ENCODE measurements around the gene G3BP2.
"Not testable (repeated sequence)": the region's sequence is repeated elsewhere in the genome, so short reads cannot be mapped to it uniquely, and the experiment has no call there.

Gene G3BP2

GRCh38 chr4:75673027-75673958 is at the start of gene G3BP2:
G3BP2 (minus strand) TSS chr4:75673411; CDS start chr4:75662025, 11,386 bp downstream.
- peak; percentile 98 for DNase-seq

- no peak for DNase-seq
Measured at GRCh38 chr4:75722417-75722816, 49.2 kb upstream of the G3BP2 start.

GRCh38 chr4:75718529-75718928 is 45.3 kb upstream of the G3BP2 start:
- no peak for DNase-seq

- no peak for DNase-seq
Measured at GRCh38 chr4:75717408-75717807, 44.2 kb upstream of the G3BP2 start.

- not testable (repeated sequence) for DNase-seq
Measured at GRCh38 chr4:75716054-75716453, 42.8 kb upstream of the G3BP2 start.

GRCh38 chr4:75715105-75715799 is 42.0 kb upstream of the G3BP2 start:
- DNase-seq, result no peak

GRCh38 chr4:75714704-75715103 is 41.5 kb upstream of the G3BP2 start:
- DNase-seq, result no peak

GRCh38 chr4:75714011-75714410 is 40.8 kb upstream of the G3BP2 start:
- no peak for DNase-seq

GRCh38 chr4:75710246-75710645 is 37.0 kb upstream of the G3BP2 start:
- no peak for DNase-seq

- peak; percentile 42 for DNase-seq
Measured at GRCh38 chr4:75708218-75708691, 35.0 kb upstream of the G3BP2 start.

- DNase-seq, result no peak
Measured at GRCh38 chr4:75705198-75705977, 32.2 kb upstream of the G3BP2 start.

- DNase-seq, result no peak
Measured at GRCh38 chr4:75702919-75703411, 29.8 kb upstream of the G3BP2 start.

GRCh38 chr4:75699299-75699698 is 26.1 kb upstream of the G3BP2 start:
- no peak for DNase-seq

GRCh38 chr4:75698963-75699228 is 25.7 kb upstream of the G3BP2 start:
- DNase-seq, result no peak

GRCh38 chr4:75698162-75698962 is 25.2 kb upstream of the G3BP2 start:
- DNase-seq, result no peak

- no peak for DNase-seq
Measured at GRCh38 chr4:75696581-75696980, 23.4 kb upstream of the G3BP2 start.

GRCh38 chr4:75696071-75696470 is 22.9 kb upstream of the G3BP2 start:
- DNase-seq, result no peak

GRCh38 chr4:75692066-75692465 is 18.9 kb upstream of the G3BP2 start:
- DNase-seq, result not testable (repeated sequence)

- DNase-seq, result not testable (repeated sequence)
Measured at GRCh38 chr4:75687125-75687524, 13.9 kb upstream of the G3BP2 start.

- DNase-seq, result peak; percentile 23
Measured at GRCh38 chr4:75686346-75686745, 13.1 kb upstream of the G3BP2 start.

GRCh38 chr4:75685546-75686189 is 12.5 kb upstream of the G3BP2 start:
- DNase-seq, result no peak

Data from activated naive CD4-positive, alpha-beta T cell treated with Interleukin-2 at 50 U/mL for 16 hours (primary cell).